ENCODE results near the gene SMO. TPM values are rescaled to one million over a fixed set of nuclear protein-coding genes. Genes with fewer than 3 reads are reported as not detected.
"Not testable (repeated sequence)": the region's sequence is repeated elsewhere in the genome, so short reads cannot be mapped to it uniquely, and the experiment has no call there.

Gene SMO
- total RNA-seq, 1 experiment from 2014 or later, result 15.7 TPM

- ChIA-PET POLR2A (ENCODE audit: unreplicated experiment) (no interaction called here), CTCF (interaction anchor here (1.3 kb wide), 1 partner anchor 50 kb away, joined by 13 read pairs; no protein-coding TSS in a partner anchor)
- BruUV-seq (replicated peaks), result no TSS peak
- intact Hi-C loops (cut with micrococcal nuclease), result no loop called here
- ATAC-seq (no peak), DNase-seq (peak; percentile 30)
- Histone ChIP-seq H4K20me1 (ENCODE audit: low read length) (no peaks in the 10 kb centered on the region), H3K9me2 (replicated peaks; ENCODE audit: low read length) (no peaks in the 10 kb centered on the region), H3K4me1 (ENCODE audit: insufficient read depth, low read length) (peaks cover 5% of the 10 kb centered on the region; the same call in 1 of the 2 replicates), H3K79me2 (ENCODE audit: low read length) (no peaks in the 10 kb centered on the region), H3K9me3 (ENCODE audit: low read length) (no peaks in the 10 kb centered on the region), H3K27ac (ENCODE audit: low read length) (no peak overlapping the region), H3K4me3 (ENCODE audit: low read length) (no peak overlapping the region), H3K9ac (ENCODE audit: low read length) (no peak overlapping the region), H3K4me2 (ENCODE audit: low read length) (no peak overlapping the region), H3K27me3 (ENCODE audit: low read length) (no peaks in the 10 kb centered on the region), H2AFZ (ENCODE audit: low read length) (no peak overlapping the region), H3F3A (ENCODE audit: low read length, unreplicated experiment) (no peaks in the 10 kb centered on the region), H3K36me3 (ENCODE audit: low read depth, low read length) (no peaks in the 10 kb centered on the region)
- TF ChIP-seq CTCF (conservative IDR thresholded peaks at IDR 0.05; ENCODE audit: low read depth, low read length), result peak; percentile 27; the same call in 1 of the 2 replicates
- no peak for TF ChIP-seq EZH2 (IDR thresholded peaks at IDR 0.05; ENCODE audit: low read length, unreplicated experiment)
Observed at GRCh38 chr7:129213828-129214227, 25.4 kb downstream of the SMO start.

- H3K9me2 ChIP-seq (replicated peaks; ENCODE audit: low read length); H3K36me3 ChIP-seq (ENCODE audit: low read depth, low read length); ATAC-seq; H3K4me2 ChIP-seq (ENCODE audit: low read length); H4K20me1 ChIP-seq (ENCODE audit: low read length); H3K9me3 ChIP-seq (ENCODE audit: low read length); POLR2A ChIA-PET (ENCODE audit: unreplicated experiment); H3K27ac ChIP-seq (ENCODE audit: low read length); H2AFZ ChIP-seq (ENCODE audit: low read length); BruUV-seq (replicated peaks); H3K79me2 ChIP-seq (ENCODE audit: low read length); H3K9ac ChIP-seq (ENCODE audit: low read length); H3K27me3 ChIP-seq (ENCODE audit: low read length); H3K4me1 ChIP-seq (ENCODE audit: insufficient read depth, low read length); CTCF ChIA-PET; H3F3A ChIP-seq (ENCODE audit: low read length, unreplicated experiment); H3K4me3 ChIP-seq (ENCODE audit: low read length); DNase-seq: not testable (repeated sequence)
- intact Hi-C loops (cut with micrococcal nuclease), result loop anchor here (5.0 kb wide), 1 partner anchor 422 kb away; no protein-coding TSS in a partner anchor
Observed at GRCh38 chr7:129215691-129216090, 27.3 kb downstream of the SMO start.

- H3K4me2 ChIP-seq (ENCODE audit: low read length); H3K9ac ChIP-seq (ENCODE audit: low read length); H3K79me2 ChIP-seq (ENCODE audit: low read length); DNase-seq; H3F3A ChIP-seq (ENCODE audit: low read length, unreplicated experiment); H4K20me1 ChIP-seq (ENCODE audit: low read length); H3K4me1 ChIP-seq (ENCODE audit: insufficient read depth, low read length); H2AFZ ChIP-seq (ENCODE audit: low read length); H3K27me3 ChIP-seq (ENCODE audit: low read length); H3K36me3 ChIP-seq (ENCODE audit: low read depth, low read length); ATAC-seq; POLR2A ChIA-PET (ENCODE audit: unreplicated experiment); H3K9me3 ChIP-seq (ENCODE audit: low read length); CTCF ChIA-PET; H3K9me2 ChIP-seq (replicated peaks; ENCODE audit: low read length); BruUV-seq (replicated peaks); H3K27ac ChIP-seq (ENCODE audit: low read length); H3K4me3 ChIP-seq (ENCODE audit: low read length): not testable (repeated sequence)
- intact Hi-C loops (cut with micrococcal nuclease), result loop anchor here (5.0 kb wide), 1 partner anchor 421 kb away; no protein-coding TSS in a partner anchor
Observed at GRCh38 chr7:129216101-129216715, 27.8 kb downstream of the SMO start.

GRCh38 chr7:129216821-129217416 lies 28.5 kb downstream of the SMO start:
- H3K9ac ChIP-seq (ENCODE audit: low read length); H3F3A ChIP-seq (ENCODE audit: low read length, unreplicated experiment); POLR2A ChIA-PET (ENCODE audit: unreplicated experiment); H3K27ac ChIP-seq (ENCODE audit: low read length); H3K79me2 ChIP-seq (ENCODE audit: low read length); H2AFZ ChIP-seq (ENCODE audit: low read length); H3K4me3 ChIP-seq (ENCODE audit: low read length); H3K4me1 ChIP-seq (ENCODE audit: insufficient read depth, low read length); H3K9me2 ChIP-seq (replicated peaks; ENCODE audit: low read length); ATAC-seq; BruUV-seq (replicated peaks); DNase-seq; H3K36me3 ChIP-seq (ENCODE audit: low read depth, low read length); H3K27me3 ChIP-seq (ENCODE audit: low read length); H4K20me1 ChIP-seq (ENCODE audit: low read length); H3K9me3 ChIP-seq (ENCODE audit: low read length); H3K4me2 ChIP-seq (ENCODE audit: low read length): not testable (repeated sequence)
- intact Hi-C loops (cut with micrococcal nuclease), result loop anchor here (5.0 kb wide), 1 partner anchor 420 kb away; no protein-coding TSS in a partner anchor
- CTCF ChIA-PET, result interaction anchor here (0.7 to 2.4 kb wide), 3 partner anchors 27 to 126 kb away, joined by 3 to 16 read pairs (median 4); no protein-coding TSS in a partner anchor
